Nephron (organoid): ENCODE measurements around the gene PKMYT1.
A peak's percentile ranks its signal among the peaks of the same experiment; 100 is the strongest.

Experiments used
- H3K27ac Mint-ChIP-seq, 3 experiments: 2 replicates each; pipeline ENCODE4 v1.8.0; 2020; ENCODE audit warnings: mixed read lengths in 3 of 3, mild to moderate bottlenecking in 2 of 3, moderate library complexity in 1 of 3
- H3K27me3 Mint-ChIP-seq: 2 replicates; pipeline ENCODE4 v1.8.0; 2021; ENCODE audit warnings: low read depth, mild to moderate bottlenecking, moderate library complexity, mixed read lengths
- H3K36me3 Mint-ChIP-seq: 2 replicates; pipeline ENCODE4 v1.8.0; 2020; ENCODE audit warnings: low read depth, mixed read lengths
- H3K4me1 Mint-ChIP-seq: 2 replicates; pipeline ENCODE4 v1.8.0; 2020; ENCODE audit warnings: mixed read lengths
- H3K4me3 Mint-ChIP-seq, 3 experiments: 2 replicates each; pipeline ENCODE4 v1.8.0; 2020; ENCODE audit warnings: mild to moderate bottlenecking in 3 of 3, mixed read lengths in 3 of 3, moderate library complexity in 2 of 3
- H3K9me3 Mint-ChIP-seq: 2 replicates; pipeline ENCODE4 v1.8.0; 2020; ENCODE audit warnings: mixed read lengths
- TF ChIP-seq, protein P1 (sequence below), 3 experiments: fragments of 200-600 bp; sonication (generic); IDR thresholded peaks; one replicate each; pipeline ENCODE4 v1.5.0; 2021; ENCODE audit warnings: antibody characterized with exemption in 3 of 3; ENCODE audit not compliant: unreplicated experiment in 3 of 3

PKMYT1 gene

DNA sequence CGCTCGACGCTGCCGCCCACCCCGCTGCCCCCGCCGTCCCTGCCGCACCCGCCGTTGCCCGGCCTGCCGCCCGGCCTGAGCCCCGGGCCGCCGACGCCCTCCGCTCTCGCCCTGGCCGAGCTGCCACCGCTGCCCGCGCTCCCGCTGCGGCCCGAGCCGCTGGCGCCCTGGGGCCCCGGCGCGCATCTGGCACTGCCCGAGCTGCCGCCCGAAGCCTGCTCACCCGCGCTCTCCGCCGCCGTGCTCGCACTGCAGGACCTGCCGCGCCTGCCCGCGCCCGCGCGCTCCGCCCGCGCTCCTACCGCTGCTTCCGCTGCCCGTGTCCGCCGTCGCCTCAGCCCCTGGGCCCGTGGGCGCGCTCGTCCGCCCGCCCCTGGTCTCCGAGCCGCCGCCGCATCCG, 24.1 kb upstream of the PKMYT1 start:
- H3K27ac Mint-ChIP-seq: no peak overlapping the region
- peaks cover 12% of the 10 kb centered on the region for H3K4me1 Mint-ChIP-seq
- H3K36me3 Mint-ChIP-seq: no peaks in the 10 kb centered on the region
- H3K9me3 Mint-ChIP-seq: no peaks in the 10 kb centered on the region
- TF ChIP-seq, protein P1, sequence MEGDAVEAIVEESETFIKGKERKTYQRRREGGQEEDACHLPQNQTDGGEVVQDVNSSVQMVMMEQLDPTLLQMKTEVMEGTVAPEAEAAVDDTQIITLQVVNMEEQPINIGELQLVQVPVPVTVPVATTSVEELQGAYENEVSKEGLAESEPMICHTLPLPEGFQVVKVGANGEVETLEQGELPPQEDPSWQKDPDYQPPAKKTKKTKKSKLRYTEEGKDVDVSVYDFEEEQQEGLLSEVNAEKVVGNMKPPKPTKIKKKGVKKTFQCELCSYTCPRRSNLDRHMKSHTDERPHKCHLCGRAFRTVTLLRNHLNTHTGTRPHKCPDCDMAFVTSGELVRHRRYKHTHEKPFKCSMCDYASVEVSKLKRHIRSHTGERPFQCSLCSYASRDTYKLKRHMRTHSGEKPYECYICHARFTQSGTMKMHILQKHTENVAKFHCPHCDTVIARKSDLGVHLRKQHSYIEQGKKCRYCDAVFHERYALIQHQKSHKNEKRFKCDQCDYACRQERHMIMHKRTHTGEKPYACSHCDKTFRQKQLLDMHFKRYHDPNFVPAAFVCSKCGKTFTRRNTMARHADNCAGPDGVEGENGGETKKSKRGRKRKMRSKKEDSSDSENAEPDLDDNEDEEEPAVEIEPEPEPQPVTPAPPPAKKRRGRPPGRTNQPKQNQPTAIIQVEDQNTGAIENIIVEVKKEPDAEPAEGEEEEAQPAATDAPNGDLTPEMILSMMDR (IDR thresholded peaks at IDR 0.05; ENCODE audit: unreplicated experiment in 3 of 3): no peak
- no peak overlapping the region for H3K4me3 Mint-ChIP-seq
- H3K27me3 Mint-ChIP-seq: peaks cover 68% of the 10 kb centered on the region

DNA sequence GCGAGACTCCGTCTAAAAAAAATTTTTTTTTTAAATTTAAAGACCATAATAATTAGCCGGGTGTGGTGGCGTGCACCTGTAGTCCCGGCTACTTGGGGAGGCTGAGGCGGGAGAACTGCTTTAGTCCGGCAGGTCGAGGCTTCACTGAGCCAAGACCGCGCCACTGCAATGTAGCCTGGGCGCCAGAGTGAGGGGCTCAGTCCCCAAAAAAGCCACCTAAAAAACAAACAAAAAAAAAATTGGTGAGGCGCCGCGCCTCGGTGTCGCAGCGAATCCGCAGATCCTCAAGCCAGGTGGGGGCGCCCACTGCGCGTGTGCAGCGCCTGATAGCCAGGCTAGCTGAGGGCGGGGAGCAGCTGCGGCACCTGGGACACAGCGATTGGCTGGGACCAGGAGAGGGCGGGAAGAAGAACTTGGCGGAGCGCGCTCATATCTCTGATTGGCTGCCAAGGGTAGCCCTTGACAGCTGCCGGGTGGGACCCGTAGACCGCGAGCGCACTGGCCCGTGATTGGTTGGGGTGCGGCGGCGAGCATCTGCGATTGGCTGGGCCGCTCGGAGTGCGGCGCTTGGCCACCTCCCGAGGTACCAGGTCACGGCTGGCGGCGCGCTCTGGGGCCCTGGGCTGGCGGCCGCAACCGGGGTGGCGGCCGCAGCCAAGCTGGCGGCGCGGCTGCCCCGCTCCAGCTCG, 23.5 kb upstream of the PKMYT1 start:
- H3K27ac Mint-ChIP-seq: no peak overlapping the region
- peaks cover 62% of the 10 kb centered on the region for H3K27me3 Mint-ChIP-seq
- no peaks in the 10 kb centered on the region for H3K9me3 Mint-ChIP-seq
- H3K4me3 Mint-ChIP-seq: peak overlapping the region; percentile 76 to 83 (median 77)
- no peaks in the 10 kb centered on the region for H3K36me3 Mint-ChIP-seq
- TF ChIP-seq, protein P1 (IDR thresholded peaks at IDR 0.05; ENCODE audit: unreplicated experiment in 3 of 3): peak; percentile 12 to 52 (median 35)
- peaks cover 12% of the 10 kb centered on the region for H3K4me1 Mint-ChIP-seq

DNA sequence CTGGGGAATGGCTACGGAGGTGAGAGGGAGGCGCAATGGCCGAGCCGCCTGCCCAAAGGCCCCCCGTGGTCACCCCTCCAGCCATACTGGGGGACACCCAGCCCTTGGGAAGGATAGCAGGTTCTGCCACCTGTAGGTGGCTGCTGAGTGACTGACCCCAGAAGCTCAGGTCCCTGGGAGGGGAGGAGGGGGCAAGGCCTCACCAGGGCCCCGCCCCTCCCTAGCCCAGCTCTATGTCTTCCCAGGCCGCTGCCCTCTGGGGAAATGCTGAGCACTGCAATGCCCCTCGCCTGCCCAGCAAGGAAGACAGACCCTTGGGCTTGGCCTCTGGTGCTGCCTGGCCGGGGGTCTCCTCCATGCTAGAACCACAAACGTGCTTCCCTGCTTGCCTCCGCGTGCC, 21.1 kb upstream of the PKMYT1 start:
- Mint-ChIP-seq H3K36me3 (no peaks in the 10 kb centered on the region), H3K4me1 (no peaks in the 10 kb centered on the region), H3K4me3 (no peak overlapping the region), H3K9me3 (no peaks in the 10 kb centered on the region), H3K27me3 (peaks cover 38% of the 10 kb centered on the region), H3K27ac (no peak overlapping the region)
- TF ChIP-seq, protein P1 (IDR thresholded peaks at IDR 0.05; ENCODE audit: unreplicated experiment in 3 of 3): no peak

DNA sequence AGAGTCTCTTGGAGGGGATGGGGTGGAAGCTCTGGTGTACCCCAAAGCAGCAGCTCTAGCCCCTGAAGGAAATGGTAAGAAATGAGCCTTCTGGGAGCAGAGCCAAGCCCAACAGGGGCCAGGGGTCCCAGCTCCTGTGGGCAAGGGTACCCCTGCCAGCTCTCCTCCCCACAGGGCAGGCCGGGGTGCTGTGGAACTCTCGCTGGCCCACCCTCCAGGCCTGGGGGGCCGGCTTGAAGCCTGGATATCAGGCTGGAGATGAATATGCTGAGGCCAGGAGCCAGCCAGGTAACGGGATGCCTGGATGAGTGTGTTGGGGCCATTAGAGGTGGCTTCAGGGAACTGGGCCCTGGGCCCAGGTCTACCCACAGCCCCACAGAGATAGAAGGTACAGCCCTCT, 20.3 kb upstream of the PKMYT1 start:
- H3K27me3 Mint-ChIP-seq: peaks cover 30% of the 10 kb centered on the region
- no peaks in the 10 kb centered on the region for H3K4me1 Mint-ChIP-seq
- no peak overlapping the region for H3K4me3 Mint-ChIP-seq
- no peaks in the 10 kb centered on the region for H3K9me3 Mint-ChIP-seq
- no peaks in the 10 kb centered on the region for H3K36me3 Mint-ChIP-seq
- TF ChIP-seq, protein P1 (IDR thresholded peaks at IDR 0.05; ENCODE audit: unreplicated experiment in 3 of 3): no peak
- no peak overlapping the region for H3K27ac Mint-ChIP-seq

DNA sequence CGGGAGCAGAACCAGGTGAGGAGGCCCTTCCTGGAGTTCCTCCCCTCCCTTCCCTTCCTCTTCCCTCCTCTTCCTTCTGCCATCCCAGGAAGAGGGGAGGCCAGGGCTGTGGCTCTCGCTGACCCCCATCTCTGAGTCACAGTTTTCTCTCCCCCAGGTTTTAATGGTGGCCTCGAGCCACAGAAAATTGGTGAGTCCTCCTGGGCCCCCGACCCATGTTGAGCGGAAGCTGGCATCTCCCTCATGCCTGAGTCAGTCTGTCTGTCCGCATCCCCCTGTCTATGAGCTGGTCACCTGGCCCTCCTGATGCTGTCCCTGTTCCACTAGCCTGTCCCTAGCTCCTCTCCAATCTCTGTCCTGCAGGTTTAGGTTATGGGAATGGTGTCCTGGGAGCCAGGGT, 19.7 kb upstream of the PKMYT1 start:
- Mint-ChIP-seq H3K4me3 (no peak overlapping the region), H3K9me3 (no peaks in the 10 kb centered on the region), H3K36me3 (no peaks in the 10 kb centered on the region), H3K27ac (no peak overlapping the region), H3K27me3 (peaks cover 24% of the 10 kb centered on the region), H3K4me1 (no peaks in the 10 kb centered on the region)
- TF ChIP-seq, protein P1 (IDR thresholded peaks at IDR 0.05; ENCODE audit: unreplicated experiment in 3 of 3): no peak

DNA sequence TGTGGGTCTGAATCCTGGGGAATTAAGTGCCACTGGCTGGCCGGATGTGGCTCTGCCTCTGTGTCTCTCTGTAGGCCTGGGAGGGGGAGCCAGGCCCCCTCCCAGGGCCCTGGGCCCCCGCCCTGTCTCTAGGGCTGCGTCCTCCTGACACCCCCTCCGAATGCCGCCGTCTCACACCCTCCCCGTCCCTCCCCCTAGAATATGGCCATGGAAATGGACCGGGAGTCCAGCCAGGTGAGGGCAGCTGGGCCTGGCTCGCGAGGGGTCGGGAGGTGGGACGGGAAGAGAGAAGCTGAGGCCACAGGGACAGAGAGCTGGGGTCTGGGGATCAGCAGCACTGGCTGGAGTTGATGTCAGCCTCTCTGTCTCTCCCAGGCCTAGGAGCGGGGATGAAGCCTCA, 16.1 kb upstream of the PKMYT1 start:
- peaks cover 9% of the 10 kb centered on the region for H3K27me3 Mint-ChIP-seq
- TF ChIP-seq, protein P1 (IDR thresholded peaks at IDR 0.05; ENCODE audit: unreplicated experiment in 3 of 3): no peak
- no peak overlapping the region for H3K27ac Mint-ChIP-seq
- no peaks in the 10 kb centered on the region for H3K36me3 Mint-ChIP-seq
- no peaks in the 10 kb centered on the region for H3K4me1 Mint-ChIP-seq
- no peak overlapping the region for H3K4me3 Mint-ChIP-seq
- H3K9me3 Mint-ChIP-seq: no peaks in the 10 kb centered on the region
